ENCODE results near the gene PNRC1. TPM values are rescaled to one million over a fixed set of nuclear protein-coding genes. Genes with fewer than 3 reads are reported as not detected.

PNRC1 gene
- total and polyA plus RNA-seq, 2 of the 4 experiments (the other 2 are of a cell fraction): 6.5 to 8.1 TPM

DNA sequence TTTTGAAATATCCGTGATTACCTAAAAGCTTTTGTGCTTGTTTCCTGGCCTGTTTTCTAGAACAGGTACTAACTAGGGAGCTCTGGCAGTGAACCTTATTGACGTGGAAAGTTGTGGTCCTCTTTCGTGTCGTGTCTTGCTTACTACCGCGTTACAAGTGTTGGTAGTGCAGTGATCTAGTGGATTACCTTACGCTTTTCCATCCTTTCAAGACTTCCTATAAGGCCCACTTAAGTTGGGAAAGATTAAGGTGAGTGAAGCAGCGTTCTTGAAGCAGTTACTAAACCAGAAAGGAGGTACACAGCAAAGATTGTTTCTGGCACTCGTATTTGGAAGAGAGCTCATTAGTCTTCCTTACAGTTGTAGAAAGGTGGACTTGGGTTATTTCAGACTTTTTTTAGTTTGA, 1.9 kb downstream of the PNRC1 start (continued):
- TF ChIP-seq FOS (IDR thresholded peaks at IDR 0.05; ENCODE audit: low read depth, low read length) (no peak), MAZ (IDR thresholded peaks at IDR 0.05; ENCODE audit: borderline replicate concordance, low read depth, low read length) (no peak)

DNA sequence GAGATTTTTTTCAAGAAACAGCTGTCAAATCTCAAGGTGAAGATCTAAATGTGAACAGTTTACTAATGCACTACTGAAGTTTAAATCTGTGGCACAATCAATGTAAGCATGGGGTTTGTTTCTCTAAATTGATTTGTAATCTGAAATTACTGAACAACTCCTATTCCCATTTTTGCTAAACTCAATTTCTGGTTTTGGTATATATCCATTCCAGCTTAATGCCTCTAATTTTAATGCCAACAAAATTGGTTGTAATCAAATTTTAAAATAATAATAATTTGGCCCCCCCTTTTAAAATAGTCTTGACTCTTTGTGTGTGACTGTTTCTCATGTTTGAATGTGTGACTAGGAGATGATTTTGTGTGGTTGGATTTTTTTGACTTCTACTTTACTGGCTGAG, 4.0 kb downstream of the PNRC1 start:
- H4K8ac ChIP-seq (ENCODE audit: low read depth in 2 of 2, low read length in 2 of 2): no peak overlapping the region
- no peak overlapping the region for H2AK5ac ChIP-seq (ENCODE audit: low read depth, low read length)
- no TSS peak for BruUV-seq (replicated peaks)
- no peak overlapping the region for H2BK20ac ChIP-seq (ENCODE audit: low read depth, low read length)
- no peak overlapping the region for H2BK5ac ChIP-seq (ENCODE audit: low read depth, low read length, poor library complexity, severe bottlenecking)
- no peak overlapping the region for H3K14ac ChIP-seq (replicated peaks; ENCODE audit: low read depth, low read length)
- peaks cover 16% of the 10 kb centered on the region for H3K36me3 ChIP-seq (ENCODE audit: control insufficient read depth, insufficient read depth, low read length)
- CTCF ChIA-PET: interaction anchor here (1.0 to 2.8 kb wide), 2 partner anchors 38 to 101 kb away, joined by 3 to 7 read pairs; no protein-coding TSS in a partner anchor
- H3K27ac ChIP-seq (ENCODE audit: insufficient read depth, low read length): no peak overlapping the region
- dilution Hi-C loops (cut with HindIII; ENCODE audit: low sequenced_read_pairs, unreplicated experiment): no loop called here
- no peak overlapping the region for H2AFZ ChIP-seq (replicated peaks; ENCODE audit: low read length, poor library complexity)
- no peak overlapping the region for H3K9ac ChIP-seq (ENCODE audit: low read depth, low read length)
- H4K91ac ChIP-seq (ENCODE audit: insufficient read depth, low read depth, low read length): no peak overlapping the region
- no peak overlapping the region for H2BK120ac ChIP-seq (ENCODE audit: low read depth, low read length)
- H3K4me3 ChIP-seq (ENCODE audit: insufficient read depth, low read depth, low read length): no peak overlapping the region
- in situ Hi-C loops (cut with MboI; ENCODE audit: low sequenced_read_pairs): no loop called here
- TF ChIP-seq MAFK (IDR thresholded peaks at IDR 0.05; ENCODE audit: low read depth, low read length) (no peak), CEBPB (IDR thresholded peaks at IDR 0.05; ENCODE audit: low read depth, low read length) (no peak), SMC3 (IDR thresholded peaks at IDR 0.05; ENCODE audit: low read depth, low read length) (no peak), BHLHE40 (IDR thresholded peaks at IDR 0.05; ENCODE audit: low read depth, low read length) (no peak), RCOR1 (IDR thresholded peaks at IDR 0.05; ENCODE audit: insufficient replicate concordance, low read length) (no peak), RAD21 (IDR thresholded peaks at IDR 0.05; ENCODE audit: low read length) (no peak), MAZ (IDR thresholded peaks at IDR 0.05; ENCODE audit: borderline replicate concordance, low read depth, low read length) (no peak)
- TF ChIP-seq, protein P1, sequence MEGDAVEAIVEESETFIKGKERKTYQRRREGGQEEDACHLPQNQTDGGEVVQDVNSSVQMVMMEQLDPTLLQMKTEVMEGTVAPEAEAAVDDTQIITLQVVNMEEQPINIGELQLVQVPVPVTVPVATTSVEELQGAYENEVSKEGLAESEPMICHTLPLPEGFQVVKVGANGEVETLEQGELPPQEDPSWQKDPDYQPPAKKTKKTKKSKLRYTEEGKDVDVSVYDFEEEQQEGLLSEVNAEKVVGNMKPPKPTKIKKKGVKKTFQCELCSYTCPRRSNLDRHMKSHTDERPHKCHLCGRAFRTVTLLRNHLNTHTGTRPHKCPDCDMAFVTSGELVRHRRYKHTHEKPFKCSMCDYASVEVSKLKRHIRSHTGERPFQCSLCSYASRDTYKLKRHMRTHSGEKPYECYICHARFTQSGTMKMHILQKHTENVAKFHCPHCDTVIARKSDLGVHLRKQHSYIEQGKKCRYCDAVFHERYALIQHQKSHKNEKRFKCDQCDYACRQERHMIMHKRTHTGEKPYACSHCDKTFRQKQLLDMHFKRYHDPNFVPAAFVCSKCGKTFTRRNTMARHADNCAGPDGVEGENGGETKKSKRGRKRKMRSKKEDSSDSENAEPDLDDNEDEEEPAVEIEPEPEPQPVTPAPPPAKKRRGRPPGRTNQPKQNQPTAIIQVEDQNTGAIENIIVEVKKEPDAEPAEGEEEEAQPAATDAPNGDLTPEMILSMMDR (conservative IDR thresholded peaks at IDR 0.05; ENCODE audit: low read depth, low read length): no peak
- H3K56ac ChIP-seq (ENCODE audit: extremely low read depth, insufficient read depth, low read length): no peak overlapping the region
- no peaks in the 10 kb centered on the region for H3K27me3 ChIP-seq (ENCODE audit: control insufficient read depth, insufficient read depth, low read length)
- H3K4me1 ChIP-seq (ENCODE audit: control insufficient read depth, insufficient read depth, low read length): peaks cover 4% of the 10 kb centered on the region
- H3K4ac ChIP-seq (ENCODE audit: low read depth, low read length): no peak overlapping the region
- peaks cover 3% of the 10 kb centered on the region; the same call in 1 of the 2 replicates for H3K9me1 ChIP-seq (ENCODE audit: insufficient read depth, low read length)
- H2AK9ac ChIP-seq (replicated peaks; ENCODE audit: low read depth, low read length, poor library complexity): no peak overlapping the region
- no peak overlapping the region for H3K23ac ChIP-seq (ENCODE audit: low read depth, low read length)
- DNase-seq (no peak), ATAC-seq (ENCODE audit: low read depth) (no peak)
- POLR2A ChIA-PET (ENCODE audit: unreplicated experiment): no interaction called here
- no peak overlapping the region for H3K18ac ChIP-seq (ENCODE audit: low read depth, low read length)
- intact Hi-C loops (cut with micrococcal nuclease): loop anchor here (5.0 kb wide), 2 partner anchors 268 to 1927 kb away; partner anchors contain the start of genes UBE2J1 and ZNF292
- peak overlapping the region; percentile 61; the same call in 1 of the 2 replicates for H3K4me2 ChIP-seq (ENCODE audit: low read depth, low read length)
- no peak overlapping the region for H4K5ac ChIP-seq (ENCODE audit: low read depth, low read length)
- H3K9me3 ChIP-seq (ENCODE audit: control insufficient read depth, insufficient read depth, low read length): no peaks in the 10 kb centered on the region
- H3K79me1 ChIP-seq (ENCODE audit: low read depth in 1 of 2, low read length in 2 of 2): peaks cover 3 to 46% of the 10 kb centered on the region in 2 experiments
- H2BK15ac ChIP-seq (ENCODE audit: low read depth, low read length): no peak overlapping the region
- H4K20me1 ChIP-seq (ENCODE audit: insufficient read depth, low read length): peaks cover 53% of the 10 kb centered on the region

Data from IMR-90 (cell line).